Measurements from ENCODE around the gene MINDY4.

MINDY4 gene

DNA sequence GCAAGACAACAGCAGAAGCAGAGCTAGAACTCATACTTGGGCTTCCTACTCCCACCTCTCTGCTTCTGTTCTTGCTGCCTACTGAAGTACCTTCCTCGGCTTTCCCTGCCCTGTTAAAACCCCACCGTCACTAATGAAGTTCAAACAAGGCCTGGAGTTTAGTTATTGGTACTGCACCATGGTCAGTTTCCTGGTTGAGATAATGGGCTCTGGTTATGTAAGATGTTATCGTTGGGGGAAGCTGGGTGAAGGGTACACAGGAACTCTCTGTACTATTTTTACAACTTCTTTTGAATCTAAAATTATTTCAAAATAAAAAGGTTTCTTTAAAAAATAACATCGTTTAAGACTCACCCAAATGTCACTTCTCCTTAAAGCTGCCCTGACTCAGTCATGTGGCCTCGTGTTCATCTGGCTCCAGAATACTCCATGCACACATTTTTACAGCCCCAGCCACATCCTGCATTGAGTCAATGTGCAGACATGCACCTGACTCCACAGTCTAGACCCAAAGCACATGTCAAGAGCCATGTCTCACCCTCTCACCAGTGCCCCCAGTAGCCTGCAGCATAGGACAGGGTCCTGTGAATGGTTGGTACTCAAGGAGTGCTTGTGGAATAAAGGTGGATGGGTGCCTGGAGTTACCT is 103.6 kb downstream of the MINDY4 start:
- H3K4me3 ChIP-seq (ENCODE audit: low read length) = no peak overlapping the region
- TF ChIP-seq, protein P1, sequence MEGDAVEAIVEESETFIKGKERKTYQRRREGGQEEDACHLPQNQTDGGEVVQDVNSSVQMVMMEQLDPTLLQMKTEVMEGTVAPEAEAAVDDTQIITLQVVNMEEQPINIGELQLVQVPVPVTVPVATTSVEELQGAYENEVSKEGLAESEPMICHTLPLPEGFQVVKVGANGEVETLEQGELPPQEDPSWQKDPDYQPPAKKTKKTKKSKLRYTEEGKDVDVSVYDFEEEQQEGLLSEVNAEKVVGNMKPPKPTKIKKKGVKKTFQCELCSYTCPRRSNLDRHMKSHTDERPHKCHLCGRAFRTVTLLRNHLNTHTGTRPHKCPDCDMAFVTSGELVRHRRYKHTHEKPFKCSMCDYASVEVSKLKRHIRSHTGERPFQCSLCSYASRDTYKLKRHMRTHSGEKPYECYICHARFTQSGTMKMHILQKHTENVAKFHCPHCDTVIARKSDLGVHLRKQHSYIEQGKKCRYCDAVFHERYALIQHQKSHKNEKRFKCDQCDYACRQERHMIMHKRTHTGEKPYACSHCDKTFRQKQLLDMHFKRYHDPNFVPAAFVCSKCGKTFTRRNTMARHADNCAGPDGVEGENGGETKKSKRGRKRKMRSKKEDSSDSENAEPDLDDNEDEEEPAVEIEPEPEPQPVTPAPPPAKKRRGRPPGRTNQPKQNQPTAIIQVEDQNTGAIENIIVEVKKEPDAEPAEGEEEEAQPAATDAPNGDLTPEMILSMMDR (IDR thresholded peaks at IDR 0.05; ENCODE audit: insufficient read depth, low read depth, low read length, missing control alignments) = no peak
- no peak for DNase-seq (ENCODE audit: low read depth)

GRCh38 chr7:30877015-30877769 is 106.0 kb downstream of the MINDY4 start:
- TF ChIP-seq, protein P1 (IDR thresholded peaks at IDR 0.05; ENCODE audit: insufficient read depth, low read depth, low read length, missing control alignments) = no peak
- no peak overlapping the region for H3K4me3 ChIP-seq (ENCODE audit: low read length)
- DNase-seq (ENCODE audit: low read depth) = no peak

- TF ChIP-seq, protein P1 (IDR thresholded peaks at IDR 0.05; ENCODE audit: insufficient read depth, low read depth, low read length, missing control alignments) = no peak
- no peak for DNase-seq (ENCODE audit: low read depth)
- H3K4me3 ChIP-seq (ENCODE audit: low read length) = no peak overlapping the region
Measured at GRCh38 chr7:30877993-30878392, 106.8 kb downstream of the MINDY4 start.

- no peak for DNase-seq (ENCODE audit: low read depth)
- TF ChIP-seq, protein P1 (IDR thresholded peaks at IDR 0.05; ENCODE audit: insufficient read depth, low read depth, low read length, missing control alignments) = no peak
- H3K4me3 ChIP-seq (ENCODE audit: low read length) = no peak overlapping the region
Measured at GRCh38 chr7:30879139-30880124, 108.2 kb downstream of the MINDY4 start.

- DNase-seq (ENCODE audit: low read depth) = no peak
- H3K4me3 ChIP-seq (ENCODE audit: low read length) = no peak overlapping the region
- TF ChIP-seq, protein P1 (IDR thresholded peaks at IDR 0.05; ENCODE audit: insufficient read depth, low read depth, low read length, missing control alignments) = no peak
Measured at GRCh38 chr7:30880125-30880720, 109.0 kb downstream of the MINDY4 start.

- TF ChIP-seq, protein P1 (IDR thresholded peaks at IDR 0.05; ENCODE audit: insufficient read depth, low read depth, low read length, missing control alignments) = no peak
- DNase-seq (ENCODE audit: low read depth) = no peak
- H3K4me3 ChIP-seq (ENCODE audit: low read length) = no peak overlapping the region
Measured at GRCh38 chr7:30880941-30881340, 109.7 kb downstream of the MINDY4 start.
